Tibial artery (tissue), 4 donors: Measurements from ENCODE around the gene PRND.

Experiments
- DNase-seq, 2 donors: peaks; one replicate each; pipeline ENCODE4 v3.0.0-alpha.2; 2019
- H3K27ac ChIP-seq, 2 donors: fragments of 200-600 bp; sonication (generic) in 1 of 2; 1 replicate in 1 of 2; 2 replicates in 1 of 2; pipeline ENCODE4 v1.5.1; 2018 to 2019; ENCODE audit warnings: mild to moderate bottlenecking in 1 of 2
- H3K27me3 ChIP-seq, 2 donors: fragments of 200-600 bp; sonication (generic) in 1 of 2; one replicate each; pipeline versions ENCODE4 v1.5.1 to v1.6.0; 2016 to 2019
- H3K36me3 ChIP-seq, 3 donors: fragments of 200-600 bp; sonication (generic) in 2 of 3; one replicate each; pipeline ENCODE4 v1.5.1; 2016 to 2019; ENCODE audit warnings: mild to moderate bottlenecking in 2 of 3
- H3K4me1 ChIP-seq, 4 donors: fragments of 200-600 bp; sonication (generic) in 2 of 4; 1 replicate in 3 of 4; 2 replicates in 1 of 4; pipeline ENCODE4 v1.5.1; 2016 to 2019
- H3K4me3 ChIP-seq, 2 donors: fragments of 200-600 bp; sonication (generic) in 1 of 2; 1 replicate in 1 of 2; 2 replicates in 1 of 2; pipeline ENCODE4 v1.5.1; 2018 to 2019; ENCODE audit warnings: mild to moderate bottlenecking in 2 of 2
- H3K9me3 ChIP-seq, 3 donors: fragments of 200-600 bp; sonication (generic) in 1 of 3; one replicate each; pipeline ENCODE4 v1.5.1; 2016 to 2019
- CTCF ChIP-seq, 2 experiments: fragments of 200-600 bp in 1 of 2; fragments of 450-650 bp in 1 of 2; IDR thresholded peaks; one replicate each; pipeline ENCODE4 v1.5.1; 2017 to 2019; ENCODE audit warnings: antibody characterized with exemption in 2 of 2, mild to moderate bottlenecking in 1 of 2, moderate library complexity in 1 of 2
- intact Hi-C: fragments of 100-400 bp; cut with DNase I; formaldehyde crosslinking; loops from one replicate; pipeline ENCODE4 v1.15.0; 2023; ENCODE audit warnings: low total_unique reads

Gene PRND

GRCh38 chr20:4763261-4763660 lies 41.6 kb downstream of the PRND start:
- Histone ChIP-seq H3K27ac (no peak overlapping the region), H3K4me3 (no peak overlapping the region), H3K4me1 (peaks cover 0 to 9% (median 3%) of the 10 kb centered on the region in 4 donors), H3K9me3 (no peaks in the 10 kb centered on the region), H3K27me3 (peaks cover 0 to 15% of the 10 kb centered on the region in 2 donors), H3K36me3 (no peaks in the 10 kb centered on the region)
- intact Hi-C loops, result no loop called here
- no peak for TF ChIP-seq CTCF (IDR thresholded peaks at IDR 0.05)
- no peak for DNase-seq

GRCh38 chr20:4763723-4764510 lies 42.2 kb downstream of the PRND start:
- no peak for TF ChIP-seq CTCF (IDR thresholded peaks at IDR 0.05)
- no peak overlapping the region for H3K27ac ChIP-seq
- no peaks in the 10 kb centered on the region for H3K36me3 ChIP-seq
- no peaks in the 10 kb centered on the region for H3K9me3 ChIP-seq
- intact Hi-C loops, result no loop called here
- DNase-seq, result peak in 1 of 2 donors; percentile 35
- peaks cover 0 to 11% of the 10 kb centered on the region in 2 donors for H3K27me3 ChIP-seq
- H3K4me1 ChIP-seq, result peaks cover 0 to 9% (median 3%) of the 10 kb centered on the region in 4 donors
- no peak overlapping the region for H3K4me3 ChIP-seq

DNA sequence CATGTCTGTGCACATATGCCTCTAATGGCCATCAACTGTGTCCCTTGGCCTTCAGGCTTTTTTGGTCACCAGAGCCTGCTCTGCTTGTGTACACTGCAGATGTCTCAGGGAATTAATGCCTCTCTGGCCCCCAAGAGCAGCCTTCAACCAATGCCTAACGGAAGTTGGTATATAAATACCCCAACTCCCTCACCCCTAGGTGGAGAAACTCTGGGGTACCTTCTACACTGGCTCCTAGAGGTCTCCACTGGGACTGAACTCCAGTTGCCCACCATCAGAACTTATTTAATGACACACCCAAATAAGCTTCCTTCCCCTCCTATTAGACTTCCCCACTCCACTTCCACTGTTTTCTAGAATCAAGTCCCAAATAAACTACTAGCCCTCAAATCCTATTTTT lies 43.1 kb downstream of the PRND start:
- Histone ChIP-seq H3K27ac (no peak overlapping the region), H3K36me3 (no peaks in the 10 kb centered on the region), H3K4me1 (peaks cover 0 to 9% (median 3%) of the 10 kb centered on the region in 4 donors), H3K27me3 (peaks cover 0 to 3% of the 10 kb centered on the region in 2 donors), H3K4me3 (no peak overlapping the region), H3K9me3 (no peaks in the 10 kb centered on the region)
- no peak for TF ChIP-seq CTCF (IDR thresholded peaks at IDR 0.05)
- no peak for DNase-seq
- intact Hi-C loops, result loop anchor here (1.0 kb wide), 1 partner anchor 46 kb away; no protein-coding TSS in a partner anchor

- no peak overlapping the region for H3K27ac ChIP-seq
- no peak for TF ChIP-seq CTCF (IDR thresholded peaks at IDR 0.05)
- peaks cover 0 to 7% (median 3%) of the 10 kb centered on the region in 4 donors for H3K4me1 ChIP-seq
- H3K9me3 ChIP-seq, result no peaks in the 10 kb centered on the region
- no peaks in the 10 kb centered on the region for H3K27me3 ChIP-seq
- no peaks in the 10 kb centered on the region for H3K36me3 ChIP-seq
- H3K4me3 ChIP-seq, result no peak overlapping the region
- intact Hi-C loops, result loop anchor here (1.0 kb wide), 1 partner anchor 46 kb away; no protein-coding TSS in a partner anchor
- DNase-seq, result no peak
Observed at GRCh38 chr20:4765681-4766080, 44.0 kb downstream of the PRND start.

- H3K27me3 ChIP-seq, result no peaks in the 10 kb centered on the region
- intact Hi-C loops, result no loop called here
- DNase-seq, result peak in 1 of 2 donors; percentile 37
- TF ChIP-seq CTCF (IDR thresholded peaks at IDR 0.05), result no peak
- no peak overlapping the region for H3K27ac ChIP-seq
- H3K36me3 ChIP-seq, result no peaks in the 10 kb centered on the region
- no peaks in the 10 kb centered on the region for H3K9me3 ChIP-seq
- H3K4me3 ChIP-seq, result no peak overlapping the region
- H3K4me1 ChIP-seq, result no peaks in the 10 kb centered on the region
Observed at GRCh38 chr20:4766631-4767030, 44.9 kb downstream of the PRND start.
